Immature natural killer cell (primary cell): ENCODE data around the gene TTC23L. TPM values are rescaled to one million over a fixed set of nuclear protein-coding genes. Genes with fewer than 3 reads are reported as not detected.

Source experiments
- DNase-seq, 3 donors: peaks; one replicate each; pipeline ENCODE4 v3.0.0; 2022; ENCODE audit warnings: mixed read lengths in 1 of 3
- H3K27ac Mint-ChIP-seq, 6 donors: one replicate each; pipeline ENCODE4 v1.8.0; 2020; ENCODE audit warnings: mixed read lengths in 6 of 6, mild to moderate bottlenecking in 5 of 6, inconsistent platforms in 4 of 6, moderate library complexity in 3 of 6
- H3K27me3 Mint-ChIP-seq, 3 donors: one replicate each; pipeline ENCODE4 v1.8.0; 2020 to 2021; ENCODE audit warnings: low read depth in 3 of 3, mild to moderate bottlenecking in 3 of 3, mixed read lengths in 3 of 3, moderate library complexity in 3 of 3, inconsistent platforms in 1 of 3
- H3K36me3 Mint-ChIP-seq, 3 donors: one replicate each; pipeline ENCODE4 v1.8.0; 2020; ENCODE audit warnings: mixed read lengths in 3 of 3, inconsistent platforms in 2 of 3, mild to moderate bottlenecking in 2 of 3
- H3K4me1 Mint-ChIP-seq, 2 donors: one replicate each; pipeline ENCODE4 v1.8.0; 2020; ENCODE audit warnings: inconsistent platforms in 2 of 2, mild to moderate bottlenecking in 2 of 2, mixed read lengths in 2 of 2, moderate library complexity in 1 of 2
- H3K4me3 Mint-ChIP-seq, 5 donors: one replicate each; pipeline ENCODE4 v1.8.0; 2020; ENCODE audit warnings: mild to moderate bottlenecking in 5 of 5, mixed read lengths in 5 of 5, inconsistent platforms in 3 of 5, moderate library complexity in 3 of 5
- H3K9me3 Mint-ChIP-seq, 6 donors: one replicate each; pipeline ENCODE4 v1.8.0; 2020; ENCODE audit warnings: mild to moderate bottlenecking in 6 of 6, mixed read lengths in 6 of 6, inconsistent platforms in 4 of 6, moderate library complexity in 3 of 6
- polyA plus RNA-seq, 3 donors: library from polyadenylated mRNA; unstranded; fragments of 300-500 nt; fragmentation: Illumina TruSeq; gene quantifications; one replicate each; pipeline ENCODE4 v1.2.3, GENCODE V29; 2021

The TTC23L gene
- polyA plus RNA-seq, 3 donors from 2014 or later: not detected

- Mint-ChIP-seq H3K9me3 (no peaks in the 10 kb centered on the region), H3K27me3 (peaks cover 19 to 24% (median 19%) of the 10 kb centered on the region in 3 donors), H3K27ac (no peak overlapping the region), H3K4me3 (no peak overlapping the region), H3K4me1 (peaks cover 9 to 14% of the 10 kb centered on the region in 2 donors), H3K36me3 (no peaks in the 10 kb centered on the region)
- no peak for DNase-seq
Measured at GRCh38 chr5:34843497-34843896, 4.5 kb downstream of the TTC23L start.

- no peak for DNase-seq
- no peaks in the 10 kb centered on the region for H3K9me3 Mint-ChIP-seq
Measured at GRCh38 chr5:34844106-34844505, 5.1 kb downstream of the TTC23L start.

DNA sequence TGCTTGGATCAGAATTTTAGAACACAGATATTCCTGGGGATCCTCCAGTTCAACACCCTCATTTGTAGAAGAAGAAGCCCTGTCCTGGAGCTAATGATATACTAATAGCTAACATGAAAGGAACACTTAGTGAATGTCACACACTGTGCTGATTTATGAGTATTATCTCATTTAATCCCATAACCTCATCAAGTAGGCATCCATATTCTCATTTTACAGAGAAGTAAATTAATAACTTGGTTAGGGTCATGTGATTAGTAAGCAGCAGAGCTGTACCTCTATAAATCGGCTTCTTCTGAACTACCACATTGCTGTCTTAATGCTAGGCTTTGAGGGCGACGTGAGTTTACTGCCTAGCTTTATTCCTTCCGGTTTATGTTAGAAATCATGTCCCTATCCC lies 6.0 kb downstream of the TTC23L start:
- no peak for DNase-seq
- Mint-ChIP-seq H3K4me3 (no peak overlapping the region), H3K4me1 (no peaks in the 10 kb centered on the region), H3K27ac (no peak overlapping the region), H3K9me3 (no peaks in the 10 kb centered on the region), H3K36me3 (no peaks in the 10 kb centered on the region), H3K27me3 (peaks cover 8 to 14% (median 9%) of the 10 kb centered on the region in 3 donors)

More at GRCh38 chr5:34844106-34844505, 5.1 kb downstream of the TTC23L start:
- H3K27me3 Mint-ChIP-seq: peaks cover 14 to 19% (median 15%) of the 10 kb centered on the region in 3 donors
- H3K4me1 Mint-ChIP-seq: peaks cover 6 to 8% of the 10 kb centered on the region in 2 donors
- no peak overlapping the region for H3K27ac Mint-ChIP-seq
- no peaks in the 10 kb centered on the region for H3K36me3 Mint-ChIP-seq
- H3K4me3 Mint-ChIP-seq: no peak overlapping the region

GRCh38 chr5:34847056-34847455 lies 8.1 kb downstream of the TTC23L start:
- peaks cover 1 to 10% (median 9%) of the 10 kb centered on the region in 3 donors for H3K27me3 Mint-ChIP-seq
- no peaks in the 10 kb centered on the region for H3K9me3 Mint-ChIP-seq
- no peak overlapping the region for H3K27ac Mint-ChIP-seq
- H3K36me3 Mint-ChIP-seq: no peaks in the 10 kb centered on the region
- no peak overlapping the region for H3K4me3 Mint-ChIP-seq
- DNase-seq: no peak
- no peaks in the 10 kb centered on the region for H3K4me1 Mint-ChIP-seq

GRCh38 chr5:34847552-34847951 lies 8.6 kb downstream of the TTC23L start:
- no peaks in the 10 kb centered on the region for H3K36me3 Mint-ChIP-seq
- H3K27ac Mint-ChIP-seq: no peak overlapping the region
- H3K4me3 Mint-ChIP-seq: no peak overlapping the region
- H3K4me1 Mint-ChIP-seq: no peaks in the 10 kb centered on the region
- no peaks in the 10 kb centered on the region for H3K9me3 Mint-ChIP-seq
- H3K27me3 Mint-ChIP-seq: peaks cover 1 to 9% (median 7%) of the 10 kb centered on the region in 3 donors
- DNase-seq: no peak

DNA sequence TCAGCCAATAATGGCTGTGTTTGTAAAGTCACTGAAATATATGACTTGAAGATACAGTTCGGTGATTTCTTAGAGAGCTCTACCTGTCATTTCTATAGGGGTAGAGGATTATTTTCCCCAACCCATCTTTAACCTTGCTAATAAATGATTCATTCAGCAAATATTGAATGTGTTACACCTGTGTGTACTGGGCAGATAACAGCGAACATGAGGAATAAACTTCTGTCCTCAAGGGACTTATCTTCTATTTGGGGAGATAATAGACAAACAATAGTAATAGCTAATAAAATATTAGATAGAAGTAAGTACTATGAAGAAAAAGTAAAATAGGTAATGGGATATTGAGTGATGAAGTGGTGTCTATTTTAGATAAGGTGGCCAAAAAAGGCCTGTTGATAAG lies 9.3 kb downstream of the TTC23L start:
- Mint-ChIP-seq H3K4me1 (no peaks in the 10 kb centered on the region), H3K27ac (no peak overlapping the region), H3K4me3 (no peak overlapping the region), H3K36me3 (no peaks in the 10 kb centered on the region), H3K27me3 (peaks cover 1 to 11% (median 11%) of the 10 kb centered on the region in 3 donors), H3K9me3 (no peaks in the 10 kb centered on the region)
- DNase-seq: no peak

DNA sequence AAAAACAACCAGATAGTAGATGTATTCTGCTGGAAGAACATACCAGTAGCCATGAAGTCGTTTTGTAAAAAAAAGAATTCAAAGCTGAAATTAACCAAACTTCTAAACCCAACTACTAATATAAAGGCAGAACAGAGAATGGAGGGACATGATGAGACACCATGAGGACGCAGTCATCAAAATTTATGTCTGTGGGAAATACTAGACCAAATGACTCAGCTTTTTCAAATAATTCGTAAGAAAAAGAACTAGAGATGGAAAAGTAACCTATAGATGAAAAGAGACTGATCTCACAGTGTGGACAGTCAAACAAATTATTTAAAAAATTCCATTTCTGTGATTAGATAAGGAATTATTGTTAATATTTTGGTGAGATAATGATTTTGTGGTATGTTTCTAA lies 10.3 kb downstream of the TTC23L start:
- H3K27ac Mint-ChIP-seq: no peak overlapping the region
- no peaks in the 10 kb centered on the region for H3K4me1 Mint-ChIP-seq
- no peak overlapping the region for H3K4me3 Mint-ChIP-seq
- H3K27me3 Mint-ChIP-seq: peaks cover 1 to 11% (median 7%) of the 10 kb centered on the region in 3 donors
- H3K36me3 Mint-ChIP-seq: no peaks in the 10 kb centered on the region
- peaks cover 0 to 1% (median 0%) of the 10 kb centered on the region in 6 donors for H3K9me3 Mint-ChIP-seq
- DNase-seq: no peak

GRCh38 chr5:34854459-34855174 lies 15.7 kb downstream of the TTC23L start:
- Mint-ChIP-seq H3K36me3 (no peaks in the 10 kb centered on the region), H3K4me1 (no peaks in the 10 kb centered on the region), H3K9me3 (peaks cover 0 to 1% (median 0%) of the 10 kb centered on the region in 6 donors), H3K27me3 (peaks cover 0 to 6% (median 2%) of the 10 kb centered on the region in 3 donors), H3K4me3 (no peak overlapping the region), H3K27ac (no peak overlapping the region)
- no peak for DNase-seq

GRCh38 chr5:34857161-34857560 lies 18.2 kb downstream of the TTC23L start:
- DNase-seq: no peak
- Mint-ChIP-seq H3K27me3 (peaks cover 2 to 6% (median 2%) of the 10 kb centered on the region in 3 donors), H3K4me1 (no peaks in the 10 kb centered on the region), H3K4me3 (no peak overlapping the region), H3K36me3 (no peaks in the 10 kb centered on the region), H3K27ac (no peak overlapping the region), H3K9me3 (peaks cover 0 to 1% (median 0%) of the 10 kb centered on the region in 6 donors)

- Mint-ChIP-seq H3K4me3 (no peak overlapping the region), H3K36me3 (no peaks in the 10 kb centered on the region), H3K9me3 (peaks cover 0 to 1% (median 0%) of the 10 kb centered on the region in 6 donors), H3K27ac (no peak overlapping the region), H3K27me3 (peaks cover 1 to 5% (median 2%) of the 10 kb centered on the region in 3 donors), H3K4me1 (no peaks in the 10 kb centered on the region)
- no peak for DNase-seq
Measured at GRCh38 chr5:34857894-34858293, 18.9 kb downstream of the TTC23L start.

DNA sequence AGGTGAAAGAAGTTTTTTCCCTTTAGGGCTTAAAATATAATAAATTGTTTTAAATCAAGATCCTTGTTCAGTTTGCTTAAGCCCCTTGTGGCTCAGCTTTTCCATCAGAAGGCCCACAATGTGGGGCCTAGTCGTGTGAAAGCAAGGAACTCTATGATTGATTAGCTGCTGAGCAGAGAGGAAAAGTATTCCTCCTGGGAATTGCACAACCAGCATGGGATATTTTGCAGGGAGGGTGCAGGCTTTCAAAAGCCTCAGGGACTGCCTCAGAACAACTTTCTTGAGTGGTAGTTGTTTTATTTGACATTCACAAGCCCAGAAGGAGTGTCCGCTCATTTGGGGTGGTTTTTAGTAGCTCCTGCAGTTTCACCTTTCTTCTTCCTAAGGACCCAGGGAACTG lies 19.8 kb downstream of the TTC23L start:
- H3K4me1 Mint-ChIP-seq: no peaks in the 10 kb centered on the region
- H3K4me3 Mint-ChIP-seq: no peak overlapping the region
- no peaks in the 10 kb centered on the region for H3K9me3 Mint-ChIP-seq
- H3K36me3 Mint-ChIP-seq: no peaks in the 10 kb centered on the region
- H3K27me3 Mint-ChIP-seq: peaks cover 0 to 2% (median 2%) of the 10 kb centered on the region in 3 donors
- no peak for DNase-seq
- no peak overlapping the region for H3K27ac Mint-ChIP-seq

DNA sequence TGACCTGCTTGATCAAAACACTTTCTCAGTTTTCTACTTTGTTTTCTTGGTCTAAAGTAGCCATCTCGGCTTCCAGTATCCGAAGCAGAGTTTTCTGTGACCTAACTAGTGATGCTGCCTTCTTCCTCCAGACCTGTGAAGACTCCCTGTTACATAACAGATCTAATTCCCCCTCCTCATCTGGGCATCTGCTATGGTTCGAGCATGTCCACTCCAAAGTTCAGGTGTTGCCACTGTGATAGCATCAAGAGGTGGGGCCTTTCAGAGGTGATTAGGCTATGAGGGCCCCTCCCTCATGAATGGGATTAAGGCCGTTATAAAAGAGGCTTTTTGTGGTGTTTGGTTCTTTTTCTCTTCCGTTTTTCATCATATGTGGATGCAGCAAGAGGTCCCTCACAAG lies 20.3 kb downstream of the TTC23L start:
- no peak overlapping the region for H3K4me3 Mint-ChIP-seq
- peaks cover 0 to 2% (median 2%) of the 10 kb centered on the region in 3 donors for H3K27me3 Mint-ChIP-seq
- H3K36me3 Mint-ChIP-seq: no peaks in the 10 kb centered on the region
- no peaks in the 10 kb centered on the region for H3K4me1 Mint-ChIP-seq
- no peak for DNase-seq
- no peaks in the 10 kb centered on the region for H3K9me3 Mint-ChIP-seq
- H3K27ac Mint-ChIP-seq: no peak overlapping the region

GRCh38 chr5:34863946-34864345 lies 25.0 kb downstream of the TTC23L start:
- no peak for DNase-seq
- Mint-ChIP-seq H3K27me3 (peaks cover 0 to 2% (median 0%) of the 10 kb centered on the region in 3 donors), H3K4me3 (no peak overlapping the region), H3K9me3 (no peaks in the 10 kb centered on the region), H3K4me1 (no peaks in the 10 kb centered on the region), H3K27ac (no peak overlapping the region), H3K36me3 (no peaks in the 10 kb centered on the region)

DNA sequence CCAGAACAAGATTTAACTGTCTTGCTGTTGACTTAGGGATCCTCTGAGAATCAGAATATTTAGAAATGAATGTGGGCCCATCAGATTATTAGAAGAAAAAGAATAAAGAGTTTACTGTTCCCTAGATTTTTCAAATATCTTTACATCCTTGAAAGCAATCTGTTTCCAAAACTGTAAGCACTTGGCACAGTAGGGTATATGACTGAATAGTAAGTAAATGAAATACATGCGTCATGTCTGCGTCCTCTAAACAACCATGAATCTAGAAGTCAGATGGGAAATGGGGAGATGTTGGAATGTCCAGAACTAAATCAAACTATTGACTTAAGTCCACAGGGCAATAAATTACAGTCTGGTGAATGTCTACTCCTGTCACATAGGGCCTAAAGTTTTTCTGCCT lies 26.1 kb downstream of the TTC23L start:
- no peaks in the 10 kb centered on the region for H3K9me3 Mint-ChIP-seq
- H3K27ac Mint-ChIP-seq: no peak overlapping the region
- H3K4me1 Mint-ChIP-seq: no peaks in the 10 kb centered on the region
- H3K4me3 Mint-ChIP-seq: no peak overlapping the region
- H3K36me3 Mint-ChIP-seq: no peaks in the 10 kb centered on the region
- DNase-seq: no peak
- H3K27me3 Mint-ChIP-seq: peaks cover 0 to 2% (median 0%) of the 10 kb centered on the region in 3 donors

DNA sequence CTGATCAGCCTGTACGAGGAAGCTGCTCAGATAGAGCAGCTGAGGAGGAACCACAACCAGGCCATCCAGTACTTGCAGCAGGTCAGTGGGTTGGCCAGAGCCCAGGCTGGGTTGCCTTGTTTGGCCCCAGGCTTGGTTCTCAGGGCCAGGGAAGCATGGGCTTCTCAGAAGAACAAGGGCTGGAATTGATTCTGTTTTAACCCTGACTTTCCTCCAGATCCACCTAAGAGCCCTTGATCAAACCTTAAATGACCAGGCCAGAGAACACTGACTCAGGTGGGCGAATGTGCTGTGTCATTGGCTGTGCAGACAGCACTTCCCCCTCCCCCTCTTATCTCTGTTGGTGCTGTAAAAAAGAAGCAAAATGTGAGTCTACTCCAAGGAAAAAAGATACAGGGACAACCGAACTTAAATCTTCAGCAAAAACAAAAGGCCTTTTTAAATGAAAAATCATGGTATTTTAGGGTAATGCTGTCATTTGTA lies 28.1 kb downstream of the TTC23L start:
- no peak overlapping the region for H3K4me3 Mint-ChIP-seq
- no peaks in the 10 kb centered on the region for H3K9me3 Mint-ChIP-seq
- no peak for DNase-seq
- H3K27me3 Mint-ChIP-seq: no peaks in the 10 kb centered on the region
- no peak overlapping the region for H3K27ac Mint-ChIP-seq
- no peaks in the 10 kb centered on the region for H3K4me1 Mint-ChIP-seq
- H3K36me3 Mint-ChIP-seq: no peaks in the 10 kb centered on the region
